Measurements from ENCODE around the gene RNPEPL1. TPM values are rescaled to one million over a fixed set of nuclear protein-coding genes. Genes with fewer than 3 reads are reported as not detected.
A peak's percentile ranks its signal among the peaks of the same experiment; 100 is the strongest.

Gene RNPEPL1
- polyA plus RNA-seq, 3 donors, result 15.4 to 100 (median 36.4) TPM

DNA sequence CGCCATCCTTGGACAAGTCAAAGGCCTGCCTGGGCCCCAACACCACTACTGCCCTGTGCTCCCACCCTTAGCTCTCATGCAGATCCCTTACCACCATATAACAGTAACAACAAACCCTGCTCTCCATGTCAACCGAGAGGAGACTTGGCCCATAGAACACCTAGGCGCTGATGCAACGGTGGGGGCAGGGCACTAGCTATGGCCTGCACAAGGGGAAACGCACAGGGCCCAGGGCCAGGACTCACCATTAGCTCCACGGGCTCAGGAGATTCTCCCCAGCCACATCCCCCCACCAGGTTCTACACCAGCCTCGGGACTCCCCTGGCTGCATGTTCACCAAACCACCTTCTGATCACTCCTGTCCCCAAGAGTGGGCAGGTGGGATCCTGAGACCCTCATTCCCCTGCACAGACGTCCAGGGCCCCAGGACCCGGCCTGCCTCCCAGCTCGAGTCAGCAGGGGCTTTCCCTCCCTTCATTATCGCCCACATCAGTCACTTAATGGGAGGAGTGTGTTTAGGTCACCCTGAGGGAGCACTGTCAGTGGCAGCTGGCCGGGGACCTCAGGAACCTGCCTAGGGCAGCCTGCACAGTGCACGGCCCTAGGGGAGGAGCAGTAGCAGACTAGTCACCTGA lies 39.8 kb upstream of the RNPEPL1 start:
- no peaks in the 10 kb centered on the region for H3K4me1 Mint-ChIP-seq
- TF ChIP-seq, protein P1, sequence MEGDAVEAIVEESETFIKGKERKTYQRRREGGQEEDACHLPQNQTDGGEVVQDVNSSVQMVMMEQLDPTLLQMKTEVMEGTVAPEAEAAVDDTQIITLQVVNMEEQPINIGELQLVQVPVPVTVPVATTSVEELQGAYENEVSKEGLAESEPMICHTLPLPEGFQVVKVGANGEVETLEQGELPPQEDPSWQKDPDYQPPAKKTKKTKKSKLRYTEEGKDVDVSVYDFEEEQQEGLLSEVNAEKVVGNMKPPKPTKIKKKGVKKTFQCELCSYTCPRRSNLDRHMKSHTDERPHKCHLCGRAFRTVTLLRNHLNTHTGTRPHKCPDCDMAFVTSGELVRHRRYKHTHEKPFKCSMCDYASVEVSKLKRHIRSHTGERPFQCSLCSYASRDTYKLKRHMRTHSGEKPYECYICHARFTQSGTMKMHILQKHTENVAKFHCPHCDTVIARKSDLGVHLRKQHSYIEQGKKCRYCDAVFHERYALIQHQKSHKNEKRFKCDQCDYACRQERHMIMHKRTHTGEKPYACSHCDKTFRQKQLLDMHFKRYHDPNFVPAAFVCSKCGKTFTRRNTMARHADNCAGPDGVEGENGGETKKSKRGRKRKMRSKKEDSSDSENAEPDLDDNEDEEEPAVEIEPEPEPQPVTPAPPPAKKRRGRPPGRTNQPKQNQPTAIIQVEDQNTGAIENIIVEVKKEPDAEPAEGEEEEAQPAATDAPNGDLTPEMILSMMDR (IDR thresholded peaks at IDR 0.05), result no peak
- H2AFZ ChIP-seq (ENCODE audit: insufficient read depth, low read depth, low read length, poor library complexity, severe bottlenecking), result no peak overlapping the region
- H3K4me2 ChIP-seq (replicated peaks; ENCODE audit: extremely low read depth, low read length, poor library complexity, severe bottlenecking), result no peak overlapping the region
- H3K27me3 ChIP-seq (ENCODE audit: control insufficient read depth in 2 of 2, insufficient read depth in 2 of 2, low read length in 2 of 2), result no peaks in the 10 kb centered on the region
- H3K9ac ChIP-seq (ENCODE audit: insufficient read depth, low read length, poor library complexity, severe bottlenecking), result no peak overlapping the region
- peaks cover 73 to 93% of the 10 kb centered on the region in 2 donors for H3K36me3 Mint-ChIP-seq
- no peak overlapping the region for H3K4me3 ChIP-seq (replicated peaks in 1 of 3; ENCODE audit: low read depth in 2 of 3, low read length in 3 of 3)
- H3K4me1 ChIP-seq (ENCODE audit: control insufficient read depth in 1 of 2, insufficient read depth in 2 of 2, low read length in 2 of 2), result no peaks in the 10 kb centered on the region
- H3K27ac ChIP-seq (ENCODE audit: low read depth in 1 of 2, low read length in 2 of 2), result no peak overlapping the region
- WGBS (ENCODE audit: insufficient coverage), result 95% methylated on average over 7 of the region's 13 CpGs
- peaks cover 70 to 90% (median 80%) of the 10 kb centered on the region in 7 donors for H3K9me3 Mint-ChIP-seq
- H3K79me2 ChIP-seq (ENCODE audit: insufficient read depth, low read length), result no peaks in the 10 kb centered on the region
- no peak overlapping the region for H3K4me3 Mint-ChIP-seq
- peaks cover 19 to 82% of the 10 kb centered on the region in 2 donors for H3K36me3 ChIP-seq (replicated peaks in 1 of 2; ENCODE audit: control insufficient read depth in 1 of 2, insufficient read depth in 2 of 2, low read length in 2 of 2)
- peaks cover 63 to 81% of the 10 kb centered on the region in 2 donors for H3K9me3 ChIP-seq (replicated peaks in 1 of 2; ENCODE audit: control insufficient read depth in 1 of 2, insufficient read depth in 1 of 2, low read length in 2 of 2)
- H3K27me3 Mint-ChIP-seq (ENCODE audit: low read depth in 3 of 3), result peaks cover 0 to 4% (median 0%) of the 10 kb centered on the region in 3 donors
- intact Hi-C loops (cut with micrococcal nuclease), result no loop called here
- H4K20me1 ChIP-seq (ENCODE audit: insufficient read depth, low read length), result no peaks in the 10 kb centered on the region
- H3K27ac Mint-ChIP-seq, result peak overlapping the region in 1 of 7 donors; percentile 46
- no peak for DNase-seq

GRCh38 chr2:240529344-240529999 lies 38.8 kb upstream of the RNPEPL1 start:
- no peaks in the 10 kb centered on the region for H3K27me3 Mint-ChIP-seq (ENCODE audit: low read depth in 3 of 3)
- no peak for DNase-seq
- TF ChIP-seq, protein P1 (IDR thresholded peaks at IDR 0.05), result no peak
- no peaks in the 10 kb centered on the region for H3K4me1 Mint-ChIP-seq
- no peaks in the 10 kb centered on the region for H4K20me1 ChIP-seq (ENCODE audit: insufficient read depth, low read length)
- no peaks in the 10 kb centered on the region for H3K79me2 ChIP-seq (ENCODE audit: insufficient read depth, low read length)
- no peak overlapping the region for H3K4me3 Mint-ChIP-seq
- no peak overlapping the region for H2AFZ ChIP-seq (ENCODE audit: insufficient read depth, low read depth, low read length, poor library complexity, severe bottlenecking)
- intact Hi-C loops (cut with micrococcal nuclease), result no loop called here
- no peak overlapping the region for H3K9ac ChIP-seq (ENCODE audit: insufficient read depth, low read length, poor library complexity, severe bottlenecking)
- no peaks in the 10 kb centered on the region for H3K27me3 ChIP-seq (ENCODE audit: control insufficient read depth in 2 of 2, insufficient read depth in 2 of 2, low read length in 2 of 2)
- no peaks in the 10 kb centered on the region for H3K4me1 ChIP-seq (ENCODE audit: control insufficient read depth in 1 of 2, insufficient read depth in 2 of 2, low read length in 2 of 2)
- H3K36me3 ChIP-seq (replicated peaks in 1 of 2; ENCODE audit: control insufficient read depth in 1 of 2, insufficient read depth in 2 of 2, low read length in 2 of 2), result peaks cover 11 to 79% of the 10 kb centered on the region in 2 donors
- H3K9me3 ChIP-seq (replicated peaks in 1 of 2; ENCODE audit: control insufficient read depth in 1 of 2, insufficient read depth in 1 of 2, low read length in 2 of 2), result peaks cover 59 to 76% of the 10 kb centered on the region in 2 donors
- H3K27ac Mint-ChIP-seq, result peak overlapping the region in 1 of 7 donors; percentile 61
- no peak overlapping the region for H3K4me2 ChIP-seq (replicated peaks; ENCODE audit: extremely low read depth, low read length, poor library complexity, severe bottlenecking)
- 98% methylated on average over 13 of the region's 16 CpGs for WGBS (ENCODE audit: insufficient coverage)
- no peak overlapping the region for H3K27ac ChIP-seq (ENCODE audit: low read depth in 1 of 2, low read length in 2 of 2)
- peaks cover 71 to 92% of the 10 kb centered on the region in 2 donors for H3K36me3 Mint-ChIP-seq
- H3K9me3 Mint-ChIP-seq, result peaks cover 64 to 87% (median 72%) of the 10 kb centered on the region in 7 donors
- H3K4me3 ChIP-seq (replicated peaks in 1 of 3; ENCODE audit: low read depth in 2 of 3, low read length in 3 of 3), result no peak overlapping the region

All from CD14-positive monocyte (primary cell).